K562 (cell line): ENCODE measurements around the gene SEC11A. TPM values are rescaled to one million over a fixed set of nuclear protein-coding genes. Genes with fewer than 3 reads are reported as not detected.

ENCODE experiments used
- BRCA1 ChIP-seq, 2 experiments: fragments of 450-650 bp in 1 of 2; sonication (generic) in 1 of 2; formaldehyde crosslinking in 1 of 2; IDR thresholded peaks; 2 replicates each; pipeline versions ENCODE4 v1.5.0 to v1.6.1; 2017 to 2020; ENCODE audit warnings: mild to moderate bottlenecking in 1 of 2, missing genetic modification reagents in 1 of 2
- CEBPB ChIP-seq: fragments of 450-650 bp; IDR thresholded peaks from 2 replicates; pipeline ENCODE4 v1.6.1; 2016; ENCODE audit warnings: missing genetic modification characterization, missing compliant biosample characterization
- COPS2 ChIP-seq: fragments of 450-650 bp; conservative IDR thresholded peaks from 2 replicates; pipeline ENCODE4 v1.6.1; 2016; ENCODE audit warnings: mild to moderate bottlenecking, moderate library complexity
- EHMT2 ChIP-seq: fragments of 450-650 bp; IDR thresholded peaks from 2 replicates; pipeline ENCODE4 v1.6.1; 2018; ENCODE audit warnings: antibody characterized with exemption
- GABPB1 ChIP-seq: sonication (generic); formaldehyde crosslinking; IDR thresholded peaks from 2 replicates; pipeline ENCODE4 v1.8.0; 2022; ENCODE audit warnings: mild to moderate bottlenecking, missing genetic modification reagents
- HDAC2 ChIP-seq: fragments of 450-650 bp; IDR thresholded peaks from 2 replicates; pipeline ENCODE4 v1.6.1; 2016; ENCODE audit warnings: mild to moderate bottlenecking
- HINFP ChIP-seq: fragments of 450-650 bp; conservative IDR thresholded peaks from 2 replicates; pipeline ENCODE4 v1.6.1; 2016; ENCODE audit warnings: missing genetic modification characterization, low read depth, mild to moderate bottlenecking, control low read depth, missing compliant biosample characterization
- IRF9 ChIP-seq: fragments of 450-650 bp; IDR thresholded peaks from 2 replicates; pipeline ENCODE4 v1.6.1; 2016; ENCODE audit warnings: missing biosample characterization, missing genetic modification characterization
- KDM1A ChIP-seq, 2 experiments: fragments of 450-650 bp; IDR thresholded peaks; 2 replicates each; pipeline ENCODE4 v1.6.1; 2016; ENCODE audit warnings: mild to moderate bottlenecking in 2 of 2
- MNT ChIP-seq, 2 experiments: fragments of 450-650 bp; conservative IDR thresholded peaks; 2 replicates each; pipeline ENCODE4 v1.6.1; 2017; ENCODE audit warnings: mild to moderate bottlenecking in 2 of 2, moderate library complexity in 2 of 2
- RCOR1 ChIP-seq, 2 experiments: IDR thresholded peaks; 2 replicates each; pipeline ENCODE4 v1.6.1; 2012; ENCODE audit warnings: low read depth in 2 of 2, low read length in 2 of 2, borderline replicate concordance in 1 of 2, improper control_type of control experiment in 1 of 2
- SOX6 ChIP-seq: fragments of 450-650 bp; IDR thresholded peaks from 2 replicates; pipeline ENCODE4 v1.6.1; 2014; ENCODE audit warnings: mild to moderate bottlenecking
- SRF ChIP-seq, 2 experiments: fragments of 250-450, 450-650 bp in 1 of 2; sonication (Bioruptor Pico) in 1 of 2; sonication (generic) in 1 of 2; formaldehyde crosslinking; IDR thresholded peaks; 2 replicates each; pipeline versions ENCODE4 v1.5.0 to v1.5.1; 2020 to 2022; ENCODE audit warnings: mild to moderate bottlenecking in 1 of 2, missing genetic modification reagents in 1 of 2
- STAG1 ChIP-seq: sonication (generic); formaldehyde crosslinking; IDR thresholded peaks from 2 replicates; pipeline ENCODE4 v1.5.0; 2020; ENCODE audit warnings: missing genetic modification reagents, borderline replicate concordance
- STAT6 ChIP-seq: sonication (generic); formaldehyde crosslinking; IDR thresholded peaks from 2 replicates; pipeline ENCODE4 v1.8.1; 2023; ENCODE audit warnings: mild to moderate bottlenecking, missing genetic modification reagents
- ZNF184 ChIP-seq: sonication (generic); formaldehyde crosslinking; IDR thresholded peaks from 2 replicates; pipeline ENCODE4 v1.5.0; 2020; ENCODE audit warnings: missing genetic modification reagents
- ZNF224 ChIP-seq: sonication (generic); formaldehyde crosslinking; IDR thresholded peaks from 2 replicates; pipeline ENCODE4 v1.8.0; 2022; ENCODE audit warnings: mild to moderate bottlenecking, missing genetic modification reagents
- ZNF395 ChIP-seq: fragments of 200-800 bp; sonication (Bioruptor generic); IDR thresholded peaks from 2 replicates; pipeline ENCODE4 v1.6.1; 2017; ENCODE audit warnings: missing genetic modification characterization, missing compliant biosample characterization
- ZNF717 ChIP-seq: fragments of 250-450 bp; sonication (Bioruptor Pico); IDR thresholded peaks from 2 replicates; pipeline ENCODE4 v1.5.0; 2021
- polyA plus RNA-seq, 8 experiments: library from polyadenylated mRNA; depleted of rRNA in 4 of 8; stranded (reverse) in 5 of 8; unstranded in 3 of 8; fragments of >200 nt; fragmentation: Nextera tagmentation in 2 of 8; fragmentation: Illumina TruSeq in 1 of 8; extraction: Ambion mirVana in 2 of 8; extraction: Trizol in 1 of 8; gene quantifications; 2 replicates each; pipeline versions ENCODE4 v1.2.1 to v1.2.3, GENCODE V29; 2011 to 2014; ENCODE audit warnings: inconsistent platforms in 1 of 8, missing spikeins in 1 of 8
- total RNA-seq, 7 experiments: library from RNA; depleted of rRNA in 6 of 7; stranded (reverse); fragments of >200 nt in 6 of 7; fragmentation: Illumina TruSeq in 2 of 7; extraction: Trizol in 2 of 7; gene quantifications; 2 replicates each; pipeline versions ENCODE4 v1.2.1 to v1.2.3, GENCODE V29; 2011 to 2021; ENCODE audit warnings: low replicate concordance in 1 of 7

SEC11A gene
- total and polyA plus RNA-seq, 9 of the 15 experiments (the other 6 are each of a cell fraction or from before 2014, with no cell fraction given), result 175 to 310 (median 229) TPM

GRCh38 chr15:84747416-84748273, 31.7 kb upstream of the SEC11A start (continued):
- TF ChIP-seq BRCA1 (IDR thresholded peaks at IDR 0.05), result no peak
- TF ChIP-seq BRCA1 (CRISPR knock-in tag; IDR thresholded peaks at IDR 0.05), result no peak
- no peak for TF ChIP-seq IRF9 (tag)
- no peak; the same call in 1 of the 2 replicates for TF ChIP-seq GABPB1 (CRISPR knock-in tag)
- TF ChIP-seq MNT (conservative IDR thresholded peaks at IDR 0.05), result peak in 1 of 2 experiments; percentile 36; a peak in 1 of 4 replicates
- TF ChIP-seq SRF (CRISPR knock-in tag; IDR thresholded peaks at IDR 0.05), result no peak
- no peak for TF ChIP-seq CEBPB
- TF ChIP-seq STAT6 (CRISPR knock-in tag), result 0 out of 2 replicates have a peak, but pooled peaks have one; percentile 61
- TF ChIP-seq ZNF717 (CRISPR knock-in tag), result no peak
- no peak for TF ChIP-seq KDM1A (IDR thresholded peaks at IDR 0.05)
- peak; percentile 48; the same call in 1 of the 2 replicates for TF ChIP-seq ZNF395 (CRISPR knock-in tag)
- TF ChIP-seq EHMT2, result no peak
- no peak for TF ChIP-seq ZNF184 (CRISPR knock-in tag)
- no peak for TF ChIP-seq STAG1 (CRISPR knock-in tag)
- no peak for TF ChIP-seq ZNF224
- TF ChIP-seq RCOR1 (IDR thresholded peaks at IDR 0.05; ENCODE audit: borderline replicate concordance in 1 of 2, low read depth in 2 of 2, low read length in 2 of 2), result no peak
- TF ChIP-seq HINFP (tag), result no peak
- TF ChIP-seq COPS2, result no peak
- TF ChIP-seq HDAC2, result 0 out of 2 replicates have a peak, but pooled peaks have one; percentile 26
- TF ChIP-seq SOX6, result no peak
